Ramos (cell line): Measurements from ENCODE around the gene UBE2L5.

ENCODE experiments used
- in situ Hi-C: fragments of 300-500 bp; cut with MboI; formaldehyde crosslinking; loops from one replicate; pipeline ENCODE4 v1.14.3; 2022; ENCODE audit warnings: low sequenced_read_pairs; ENCODE audit not compliant: unreplicated experiment

The UBE2L5 gene

GRCh38 chr13:30403456-30403855 lies 18.8 kb upstream of the UBE2L5 start:
- in situ Hi-C loops, result no loop called here

GRCh38 chr13:30404207-30404606 lies 18.1 kb upstream of the UBE2L5 start:
- in situ Hi-C loops, result no loop called here

- in situ Hi-C loops, result no loop called here
These were observed 15.4 kb upstream of the UBE2L5 start for GRCh38 chr13:30406779-30407416.

GRCh38 chr13:30408319-30409101 lies 13.8 kb upstream of the UBE2L5 start:
- in situ Hi-C loops, result no loop called here

GRCh38 chr13:30409886-30410704 lies 12.2 kb upstream of the UBE2L5 start:
- in situ Hi-C loops, result no loop called here

- in situ Hi-C loops, result no loop called here
These were observed 11.6 kb upstream of the UBE2L5 start for GRCh38 chr13:30410705-30411125.

GRCh38 chr13:30412346-30412745 lies 9.9 kb upstream of the UBE2L5 start:
- in situ Hi-C loops, result no loop called here

- in situ Hi-C loops, result no loop called here
These were observed 8.5 kb upstream of the UBE2L5 start for GRCh38 chr13:30413842-30414241.

- in situ Hi-C loops, result no loop called here
These were observed 6.8 kb upstream of the UBE2L5 start for GRCh38 chr13:30415430-30416030.

GRCh38 chr13:30416471-30416870 lies 5.8 kb upstream of the UBE2L5 start:
- in situ Hi-C loops, result no loop called here

GRCh38 chr13:30418075-30418716 lies 4.1 kb upstream of the UBE2L5 start:
- in situ Hi-C loops, result no loop called here

- in situ Hi-C loops, result no loop called here
These were observed 3.4 kb upstream of the UBE2L5 start for GRCh38 chr13:30418717-30419459.

- in situ Hi-C loops, result no loop called here
These were observed 920 bp upstream of the UBE2L5 start for GRCh38 chr13:30421093-30422053.

- in situ Hi-C loops, result no loop called here
These were observed 1.6 kb downstream of the UBE2L5 start for GRCh38 chr13:30423891-30424290.

GRCh38 chr13:30429235-30429634 lies 6.9 kb downstream of the UBE2L5 start:
- in situ Hi-C loops, result no loop called here

GRCh38 chr13:30429721-30430694 lies 7.7 kb downstream of the UBE2L5 start:
- in situ Hi-C loops, result no loop called here

- in situ Hi-C loops, result no loop called here
These were observed 9.1 kb downstream of the UBE2L5 start for GRCh38 chr13:30431269-30431940.
